Effector memory CD8-positive, alpha-beta T cell (primary cell): ENCODE measurements around the gene SH3RF3.

Experiments used
- ATAC-seq: fragments of 150-1000 bp; cut with Tn5 transposase; replicated peaks from 2 replicates; pipeline ENCODE4 v1.10.0; 2021; ENCODE audit warnings: mild to moderate bottlenecking, moderate library complexity
- DNase-seq, 3 experiments: peaks; one replicate each; pipeline ENCODE4 v3.0.0; 2021
- H3K27ac Mint-ChIP-seq, 2 donors: one replicate each; pipeline ENCODE4 v1.8.0; 2022; ENCODE audit warnings: mild to moderate bottlenecking in 2 of 2, mixed read lengths in 2 of 2, moderate library complexity in 2 of 2
- H3K27me3 Mint-ChIP-seq, 2 donors: one replicate each; pipeline ENCODE4 v1.8.0; 2022; ENCODE audit warnings: mixed read lengths in 2 of 2
- H3K36me3 Mint-ChIP-seq: one replicate; pipeline ENCODE4 v1.8.0; 2022; ENCODE audit warnings: mild to moderate bottlenecking, moderate library complexity, mixed read lengths; ENCODE audit not compliant: insufficient read depth
- H3K4me1 Mint-ChIP-seq, 2 donors: one replicate each; pipeline ENCODE4 v1.8.0; 2022; ENCODE audit warnings: low read depth in 2 of 2, mixed read lengths in 2 of 2
- H3K4me3 Mint-ChIP-seq, 2 donors: one replicate each; pipeline ENCODE4 v1.8.0; 2022; ENCODE audit warnings: mild to moderate bottlenecking in 2 of 2, mixed read lengths in 2 of 2, moderate library complexity in 2 of 2
- H3K9me3 Mint-ChIP-seq, 2 donors: one replicate each; pipeline ENCODE4 v1.8.0; 2022; ENCODE audit warnings: mixed read lengths in 2 of 2

The SH3RF3 gene

GRCh38 chr2:109311771-109312170 lies 182.8 kb downstream of the SH3RF3 start:
- Mint-ChIP-seq H3K27ac (no peak overlapping the region), H3K4me1 (no peaks in the 10 kb centered on the region), H3K27me3 (peaks cover 24 to 34% of the 10 kb centered on the region in 2 donors), H3K4me3 (no peak overlapping the region), H3K36me3 (no peaks in the 10 kb centered on the region), H3K9me3 (no peaks in the 10 kb centered on the region)
- no peak for DNase-seq
- ATAC-seq = no peak

GRCh38 chr2:109312902-109313301 lies 183.9 kb downstream of the SH3RF3 start:
- no peak overlapping the region for H3K4me3 Mint-ChIP-seq
- ATAC-seq = no peak
- H3K27ac Mint-ChIP-seq = no peak overlapping the region
- H3K9me3 Mint-ChIP-seq = no peaks in the 10 kb centered on the region
- peaks cover 32 to 45% of the 10 kb centered on the region in 2 donors for H3K27me3 Mint-ChIP-seq
- H3K36me3 Mint-ChIP-seq = no peaks in the 10 kb centered on the region
- DNase-seq = no peak
- H3K4me1 Mint-ChIP-seq = no peaks in the 10 kb centered on the region

GRCh38 chr2:109313343-109313742 lies 184.3 kb downstream of the SH3RF3 start:
- Mint-ChIP-seq H3K27ac (no peak overlapping the region), H3K9me3 (no peaks in the 10 kb centered on the region), H3K27me3 (peaks cover 36 to 49% of the 10 kb centered on the region in 2 donors), H3K4me3 (no peak overlapping the region), H3K4me1 (no peaks in the 10 kb centered on the region), H3K36me3 (no peaks in the 10 kb centered on the region)
- no peak for DNase-seq
- no peak for ATAC-seq

GRCh38 chr2:109316091-109316490 lies 187.1 kb downstream of the SH3RF3 start:
- ATAC-seq (no peak), DNase-seq (no peak)
- H3K27me3 Mint-ChIP-seq = peaks cover 54 to 72% of the 10 kb centered on the region in 2 donors
- H3K4me1 Mint-ChIP-seq = peaks cover 0 to 6% of the 10 kb centered on the region in 2 donors
- H3K27ac Mint-ChIP-seq = no peak overlapping the region
- no peaks in the 10 kb centered on the region for H3K9me3 Mint-ChIP-seq
- H3K4me3 Mint-ChIP-seq = no peak overlapping the region
- H3K36me3 Mint-ChIP-seq = no peaks in the 10 kb centered on the region

DNA sequence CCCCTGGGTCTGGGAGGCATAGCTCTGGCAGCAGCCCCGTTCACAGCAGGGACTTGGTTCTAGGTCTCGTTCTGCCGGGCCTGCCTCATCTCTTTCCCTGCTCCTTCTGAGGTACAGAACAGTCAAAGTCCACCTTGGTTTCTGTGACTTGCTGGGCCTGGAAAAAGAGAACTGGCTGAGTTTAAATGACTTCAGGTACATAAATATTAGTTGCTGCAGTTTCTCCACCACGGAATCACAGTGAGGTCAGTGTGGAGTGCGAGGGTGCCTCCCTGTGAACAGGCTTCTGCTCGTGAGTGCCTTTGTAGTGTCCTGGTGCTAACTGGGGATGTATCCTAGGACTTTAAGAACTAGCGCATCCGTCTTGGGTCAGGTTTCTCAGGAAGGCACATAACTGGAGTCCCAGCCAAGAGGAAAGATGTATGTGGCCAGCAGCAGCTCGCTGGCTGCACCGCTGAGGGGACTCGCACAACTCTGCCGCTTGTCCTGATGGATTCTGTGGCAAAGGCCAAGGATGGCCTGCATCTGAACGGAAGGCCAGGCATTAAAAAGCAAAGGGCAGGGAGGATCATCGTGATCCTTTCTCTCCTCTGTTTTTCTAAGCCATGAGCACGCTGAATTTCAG lies 188.6 kb downstream of the SH3RF3 start:
- Mint-ChIP-seq H3K4me1 (peaks cover 0 to 6% of the 10 kb centered on the region in 2 donors), H3K9me3 (no peaks in the 10 kb centered on the region), H3K27ac (no peak overlapping the region), H3K27me3 (peaks cover 54 to 72% of the 10 kb centered on the region in 2 donors), H3K4me3 (no peak overlapping the region), H3K36me3 (no peaks in the 10 kb centered on the region)
- DNase-seq = no peak
- ATAC-seq = no peak

- H3K27ac Mint-ChIP-seq = no peak overlapping the region
- H3K27me3 Mint-ChIP-seq = peaks cover 52 to 70% of the 10 kb centered on the region in 2 donors
- no peaks in the 10 kb centered on the region for H3K36me3 Mint-ChIP-seq
- ATAC-seq = no peak
- peaks cover 0 to 6% of the 10 kb centered on the region in 2 donors for H3K4me1 Mint-ChIP-seq
- H3K4me3 Mint-ChIP-seq = no peak overlapping the region
- DNase-seq = no peak
- H3K9me3 Mint-ChIP-seq = no peaks in the 10 kb centered on the region
These were observed 189.3 kb downstream of the SH3RF3 start for GRCh38 chr2:109318150-109318948.

DNA sequence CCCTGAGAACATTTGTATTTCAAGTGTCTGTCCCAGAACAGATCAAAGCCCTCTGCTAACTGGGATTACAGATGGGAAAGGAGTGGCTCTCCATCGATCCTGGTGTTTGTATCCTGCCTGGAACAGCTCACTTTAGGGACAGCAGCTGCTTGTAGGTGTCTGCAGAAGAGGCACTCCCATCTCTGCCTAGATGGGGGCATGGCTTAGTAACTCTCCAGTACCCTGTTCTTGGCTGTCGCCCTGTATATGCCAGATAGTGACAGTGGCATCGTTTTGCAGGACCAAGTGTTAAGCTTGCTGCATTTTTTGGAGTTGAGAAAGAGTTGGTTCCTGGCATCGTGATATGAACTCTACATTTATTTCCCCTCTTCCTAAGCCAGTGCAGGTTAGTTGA lies 189.9 kb downstream of the SH3RF3 start:
- Mint-ChIP-seq H3K27me3 (peaks cover 46 to 64% of the 10 kb centered on the region in 2 donors), H3K36me3 (no peaks in the 10 kb centered on the region), H3K4me1 (peaks cover 0 to 6% of the 10 kb centered on the region in 2 donors), H3K27ac (no peak overlapping the region), H3K4me3 (no peak overlapping the region), H3K9me3 (no peaks in the 10 kb centered on the region)
- ATAC-seq = no peak
- no peak for DNase-seq

GRCh38 chr2:109320195-109320922 lies 191.4 kb downstream of the SH3RF3 start:
- peak overlapping the region in 1 of 2 donors; percentile 72 for H3K27ac Mint-ChIP-seq
- peak overlapping the region in 1 of 2 donors; percentile 31 for H3K4me3 Mint-ChIP-seq
- H3K27me3 Mint-ChIP-seq = peaks cover 46 to 53% of the 10 kb centered on the region in 2 donors
- H3K4me1 Mint-ChIP-seq = peaks cover 0 to 6% of the 10 kb centered on the region in 2 donors
- H3K9me3 Mint-ChIP-seq = no peaks in the 10 kb centered on the region
- DNase-seq (no peak), ATAC-seq (no peak)
- H3K36me3 Mint-ChIP-seq = no peaks in the 10 kb centered on the region

DNA sequence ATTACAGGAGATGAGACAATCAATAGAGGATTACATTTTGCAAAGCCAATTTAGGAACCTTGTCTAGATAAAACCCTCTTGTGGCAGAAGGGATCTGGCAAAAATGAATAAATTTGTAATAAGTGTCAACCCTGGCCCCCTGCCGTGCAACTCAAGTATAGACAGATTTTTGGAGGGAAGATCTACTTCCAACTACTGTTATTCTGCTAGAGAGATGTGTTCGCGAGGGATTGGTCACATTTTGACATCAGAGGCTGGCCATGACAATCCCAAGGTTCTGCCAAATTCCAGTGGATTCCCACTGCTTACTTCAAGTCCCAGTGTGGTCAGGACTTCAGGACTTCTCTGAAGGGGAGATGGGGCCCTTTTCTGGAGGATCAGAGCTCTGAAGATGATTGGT lies 192.6 kb downstream of the SH3RF3 start:
- no peaks in the 10 kb centered on the region for H3K9me3 Mint-ChIP-seq
- H3K27ac Mint-ChIP-seq = no peak overlapping the region
- H3K36me3 Mint-ChIP-seq = no peaks in the 10 kb centered on the region
- peaks cover 0 to 6% of the 10 kb centered on the region in 2 donors for H3K4me1 Mint-ChIP-seq
- peaks cover 46 to 50% of the 10 kb centered on the region in 2 donors for H3K27me3 Mint-ChIP-seq
- ATAC-seq (no peak), DNase-seq (no peak)
- no peak overlapping the region for H3K4me3 Mint-ChIP-seq

DNA sequence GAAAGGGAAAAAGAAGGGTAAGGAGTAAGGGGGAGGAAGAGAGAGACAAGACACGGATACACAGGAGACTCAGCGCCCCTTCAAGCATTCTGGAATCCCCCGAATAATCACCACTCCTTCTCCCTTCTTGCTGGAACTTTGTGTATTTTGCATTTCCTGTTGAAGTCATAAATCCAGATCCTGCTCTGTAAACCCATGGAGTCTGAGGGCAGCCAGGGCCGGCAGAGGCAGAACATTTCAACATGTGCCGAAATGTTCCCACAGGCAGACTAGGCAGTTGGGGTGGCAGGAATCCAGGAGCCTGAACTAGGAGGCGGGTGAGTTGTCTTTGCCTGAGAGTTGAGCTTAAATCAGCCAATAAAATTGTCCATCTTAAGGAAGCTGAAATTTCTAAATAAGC lies 193.1 kb downstream of the SH3RF3 start:
- DNase-seq (no peak), ATAC-seq (no peak)
- no peak overlapping the region for H3K27ac Mint-ChIP-seq
- H3K4me1 Mint-ChIP-seq = peaks cover 0 to 6% of the 10 kb centered on the region in 2 donors
- H3K27me3 Mint-ChIP-seq = peaks cover 45 to 46% of the 10 kb centered on the region in 2 donors
- H3K4me3 Mint-ChIP-seq = no peak overlapping the region
- H3K36me3 Mint-ChIP-seq = no peaks in the 10 kb centered on the region
- no peaks in the 10 kb centered on the region for H3K9me3 Mint-ChIP-seq

GRCh38 chr2:109322641-109323040 lies 193.6 kb downstream of the SH3RF3 start:
- Mint-ChIP-seq H3K36me3 (no peaks in the 10 kb centered on the region), H3K9me3 (no peaks in the 10 kb centered on the region), H3K4me1 (peaks cover 0 to 6% of the 10 kb centered on the region in 2 donors), H3K27me3 (peaks cover 39 to 41% of the 10 kb centered on the region in 2 donors), H3K27ac (no peak overlapping the region), H3K4me3 (no peak overlapping the region)
- no peak for ATAC-seq
- DNase-seq = no peak

DNA sequence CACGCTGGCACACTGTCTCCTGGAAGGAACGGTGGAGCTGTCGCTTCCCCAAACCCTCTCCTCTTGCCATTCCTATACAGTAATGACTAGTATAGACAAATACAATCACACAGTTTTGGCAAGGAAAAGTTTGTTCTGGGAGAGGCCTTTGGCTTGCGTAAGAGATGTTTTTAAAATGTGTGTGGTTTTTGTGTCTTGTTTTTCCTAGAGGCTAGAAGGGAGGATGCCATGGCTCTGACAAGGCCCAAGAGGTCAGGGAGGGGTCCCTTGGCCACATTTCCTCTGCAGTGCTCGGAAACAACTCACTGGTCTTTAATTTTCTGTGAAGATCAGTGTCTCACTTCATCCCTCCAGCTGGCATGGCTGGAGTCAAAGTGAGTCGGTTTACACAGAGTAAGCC lies 195.9 kb downstream of the SH3RF3 start:
- ATAC-seq (no peak), DNase-seq (no peak)
- H3K27ac Mint-ChIP-seq = no peak overlapping the region
- no peaks in the 10 kb centered on the region for H3K9me3 Mint-ChIP-seq
- no peaks in the 10 kb centered on the region for H3K36me3 Mint-ChIP-seq
- peaks cover 34 to 37% of the 10 kb centered on the region in 2 donors for H3K27me3 Mint-ChIP-seq
- H3K4me1 Mint-ChIP-seq = peaks cover 0 to 8% of the 10 kb centered on the region in 2 donors
- no peak overlapping the region for H3K4me3 Mint-ChIP-seq

DNA sequence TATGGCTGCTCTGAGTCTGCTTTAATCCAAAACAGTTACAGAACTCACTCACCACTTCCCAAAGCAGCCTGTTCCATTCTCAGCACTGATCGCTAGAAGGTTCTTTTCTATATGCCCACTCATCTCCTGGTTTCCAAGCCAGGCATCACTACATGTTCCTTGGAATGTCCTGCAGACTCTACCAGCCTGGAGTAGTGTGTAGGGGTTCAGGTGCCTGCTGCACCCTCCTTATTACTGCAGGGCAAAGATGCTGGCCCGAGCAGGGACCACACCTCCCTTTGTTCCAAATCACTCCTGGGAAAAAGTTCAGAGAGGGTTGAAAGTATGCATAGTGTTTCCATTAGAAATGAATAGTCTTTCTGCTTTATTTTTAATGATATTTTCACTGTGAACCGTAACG lies 196.6 kb downstream of the SH3RF3 start:
- no peaks in the 10 kb centered on the region for H3K9me3 Mint-ChIP-seq
- no peak for DNase-seq
- ATAC-seq = no peak
- H3K27me3 Mint-ChIP-seq = peaks cover 27 to 31% of the 10 kb centered on the region in 2 donors
- H3K4me3 Mint-ChIP-seq = no peak overlapping the region
- H3K36me3 Mint-ChIP-seq = no peaks in the 10 kb centered on the region
- H3K4me1 Mint-ChIP-seq = peaks cover 0 to 2% of the 10 kb centered on the region in 2 donors
- no peak overlapping the region for H3K27ac Mint-ChIP-seq
